Neural cell (in vitro differentiated cells): Measurements from ENCODE around the gene RAD51B. TPM values are rescaled to one million over a fixed set of nuclear protein-coding genes. Genes with fewer than 3 reads are reported as not detected.

ENCODE experiments used
- H2AFZ ChIP-seq: fragments of 200-600, 300-800 bp; sonication (generic), shearing (Covaris generic); 2 replicates; pipeline ENCODE4 v1.6.0; 2014; ENCODE audit warnings: low read depth, mild to moderate bottlenecking, antibody characterized with exemption, low read length, moderate library complexity
- H3F3A ChIP-seq: fragments of 200-600 bp; shearing (Covaris generic); 2 replicates; pipeline ENCODE4 v1.6.1; 2016; ENCODE audit warnings: mild to moderate bottlenecking, moderate library complexity, mixed read lengths, antibody characterized with exemption, low read length; ENCODE audit not compliant: insufficient read depth, poor library complexity, severe bottlenecking
- H3K27ac ChIP-seq: fragments of 200-600, 300-800 bp; sonication (generic), shearing (Covaris generic); 2 replicates; pipeline ENCODE4 v1.5.1; 2014; ENCODE audit warnings: mild to moderate bottlenecking, low read length, moderate library complexity
- H3K27me3 ChIP-seq: fragments of 300-800, 200-600 bp; sonication (generic), shearing (Covaris generic); 2 replicates; pipeline ENCODE4 v1.6.0; 2014; ENCODE audit warnings: mild to moderate bottlenecking, low read depth, low read length, moderate library complexity; ENCODE audit not compliant: insufficient read depth
- H3K36me3 ChIP-seq: fragments of 300-800, 200-600 bp; sonication (generic), shearing (Covaris generic); 2 replicates; pipeline ENCODE4 v1.5.1; 2014; ENCODE audit warnings: mild to moderate bottlenecking, antibody characterized with exemption, low read length, moderate library complexity; ENCODE audit not compliant: insufficient read depth
- H3K4me2 ChIP-seq: fragments of 300-800, 200-600 bp; sonication (generic), shearing (Covaris generic); 2 replicates; pipeline ENCODE4 v1.6.0; 2014; ENCODE audit warnings: mild to moderate bottlenecking, low read length
- H3K4me3 ChIP-seq: fragments of 300-800, 200-600 bp; sonication (generic), shearing (Covaris generic); 2 replicates; pipeline ENCODE4 v1.5.1; 2014; ENCODE audit warnings: mild to moderate bottlenecking, low read length, moderate library complexity
- H3K79me2 ChIP-seq: fragments of 200-600 bp; shearing (Covaris generic); replicated peaks from 2 replicates; pipeline ENCODE4 v1.6.0; 2014; ENCODE audit warnings: mild to moderate bottlenecking, low read length, moderate library complexity; ENCODE audit not compliant: insufficient read depth
- H3K9ac ChIP-seq: fragments of 300-800, 200-600 bp; sonication (generic), shearing (Covaris generic); 2 replicates; pipeline ENCODE4 v1.6.1; 2016; ENCODE audit warnings: mild to moderate bottlenecking, low read length, mixed read lengths
- H3K9me2 ChIP-seq: fragments of 200-600 bp; shearing (Covaris generic); 2 replicates; pipeline ENCODE4 v1.6.1; 2016; ENCODE audit warnings: mild to moderate bottlenecking, low read length, mixed read lengths; ENCODE audit not compliant: insufficient read depth
- H3K9me3 ChIP-seq: fragments of 200-600, 300-800 bp; sonication (generic), shearing (Covaris generic); 2 replicates; pipeline ENCODE4 v1.6.1; 2016; ENCODE audit warnings: mild to moderate bottlenecking, mixed run types, low read length, moderate library complexity, mixed read lengths
- H4K20me1 ChIP-seq: fragments of 200-600 bp; shearing (Covaris generic); 2 replicates; pipeline ENCODE4 v1.6.1; 2016; ENCODE audit warnings: mild to moderate bottlenecking, mixed run types; ENCODE audit not compliant: insufficient read depth
- EP300 ChIP-seq: fragments of 450-650 bp; conservative IDR thresholded peaks from 2 replicates; pipeline ENCODE4 v1.6.1; 2014; ENCODE audit warnings: antibody characterized with exemption, mild to moderate bottlenecking, moderate library complexity; ENCODE audit not compliant: poor library complexity, severe bottlenecking
- EZH2 ChIP-seq: fragments of 200-600, 300-800 bp; shearing (Covaris generic), sonication (generic); IDR thresholded peaks from 2 replicates; pipeline ENCODE4 v1.6.1; 2014; ENCODE audit warnings: antibody characterized with exemption, low read length, borderline replicate concordance, mild to moderate bottlenecking; ENCODE audit not compliant: insufficient read depth, poor library complexity, severe bottlenecking
- MXI1 ChIP-seq: fragments of 450-650 bp; conservative IDR thresholded peaks from 2 replicates; pipeline ENCODE4 v1.6.1; 2014; ENCODE audit warnings: antibody characterized with exemption, mild to moderate bottlenecking; ENCODE audit not compliant: poor library complexity, severe bottlenecking
- POLR2AphosphoS5 ChIP-seq: IDR thresholded peaks from 2 replicates; pipeline ENCODE4 v1.6.1; 2012
- RAD21 ChIP-seq: fragments of 450-650 bp; conservative IDR thresholded peaks from 2 replicates; pipeline ENCODE4 v1.6.1; 2014; ENCODE audit warnings: antibody characterized with exemption, mild to moderate bottlenecking, moderate library complexity
- SMC3 ChIP-seq: fragments of 450-650 bp; conservative IDR thresholded peaks from 2 replicates; pipeline ENCODE4 v1.6.1; 2014; ENCODE audit warnings: antibody characterized with exemption, mild to moderate bottlenecking, moderate library complexity; ENCODE audit not compliant: poor library complexity
- TAF1 ChIP-seq: IDR thresholded peaks from 2 replicates; pipeline ENCODE4 v1.6.1; 2012; ENCODE audit warnings: low read depth
- polyA plus RNA-seq: library from polyadenylated mRNA; depleted of rRNA; stranded (reverse); fragments of >200 nt; gene quantifications from 2 replicates; pipeline ENCODE4 v1.2.3, GENCODE V29; 2014
- TF ChIP-seq, protein P1 (sequence below): fragments of 450-650 bp; IDR thresholded peaks from 2 replicates; pipeline ENCODE4 v1.5.1; 2014; ENCODE audit warnings: antibody characterized with exemption, mild to moderate bottlenecking, moderate library complexity; ENCODE audit not compliant: poor library complexity, severe bottlenecking
- TF ChIP-seq, protein P2 (sequence below): IDR thresholded peaks from 2 replicates; pipeline ENCODE4 v1.6.1; 2012; ENCODE audit warnings: borderline replicate concordance

Gene RAD51B
- polyA plus RNA-seq, 1 donor from 2014 or later: 3.1 TPM

DNA sequence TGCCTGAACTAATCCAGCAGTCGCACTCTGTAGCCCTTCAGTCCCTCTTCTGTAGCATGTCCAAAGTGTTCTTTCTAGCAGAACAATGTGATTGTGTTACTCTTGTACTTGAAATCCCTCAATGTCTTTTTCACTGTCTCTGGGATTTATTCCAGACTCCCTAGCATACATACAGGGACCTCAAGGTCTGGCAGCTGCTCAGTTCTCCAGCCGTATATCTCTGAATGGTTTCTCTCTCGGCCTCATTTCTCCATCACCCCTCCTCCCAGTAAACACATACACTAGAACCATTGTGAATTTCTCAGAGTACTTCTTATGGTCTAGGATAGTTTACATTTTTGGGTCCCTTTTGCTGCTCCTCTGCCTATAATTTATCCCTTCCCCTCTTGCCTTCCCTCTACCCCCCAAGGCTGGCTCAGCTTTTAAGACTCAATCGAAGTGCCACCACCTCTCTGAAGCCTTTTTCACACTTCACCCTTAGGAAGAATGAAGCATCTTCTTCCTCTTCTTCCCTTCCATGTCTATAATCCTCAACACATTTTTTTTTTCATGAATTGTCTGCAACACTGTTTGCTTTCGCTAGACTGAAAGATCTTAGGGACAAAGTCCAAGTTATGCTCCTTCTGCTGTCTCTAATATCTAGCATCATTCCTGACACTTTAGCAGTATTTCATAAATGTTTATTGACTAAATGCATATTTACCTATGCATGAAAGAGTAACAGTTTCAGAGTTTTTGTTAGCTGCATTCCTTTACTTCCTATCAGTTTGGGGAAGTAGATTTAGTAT is 527.2 kb downstream of the RAD51B start:
- Histone ChIP-seq H3K9me2 (no peaks in the 10 kb centered on the region), H3K4me2 (no peak overlapping the region), H3K4me3 (no peak overlapping the region), H3F3A (no peaks in the 10 kb centered on the region), H3K27me3 (no peaks in the 10 kb centered on the region), H3K36me3 (no peaks in the 10 kb centered on the region), H3K27ac (no peak overlapping the region), H2AFZ (no peak overlapping the region), H3K9me3 (no peaks in the 10 kb centered on the region), H3K9ac (no peak overlapping the region), H3K79me2 (no peaks in the 10 kb centered on the region), H4K20me1 (no peaks in the 10 kb centered on the region)
- TF ChIP-seq MXI1: no peak
- TF ChIP-seq, protein P1, sequence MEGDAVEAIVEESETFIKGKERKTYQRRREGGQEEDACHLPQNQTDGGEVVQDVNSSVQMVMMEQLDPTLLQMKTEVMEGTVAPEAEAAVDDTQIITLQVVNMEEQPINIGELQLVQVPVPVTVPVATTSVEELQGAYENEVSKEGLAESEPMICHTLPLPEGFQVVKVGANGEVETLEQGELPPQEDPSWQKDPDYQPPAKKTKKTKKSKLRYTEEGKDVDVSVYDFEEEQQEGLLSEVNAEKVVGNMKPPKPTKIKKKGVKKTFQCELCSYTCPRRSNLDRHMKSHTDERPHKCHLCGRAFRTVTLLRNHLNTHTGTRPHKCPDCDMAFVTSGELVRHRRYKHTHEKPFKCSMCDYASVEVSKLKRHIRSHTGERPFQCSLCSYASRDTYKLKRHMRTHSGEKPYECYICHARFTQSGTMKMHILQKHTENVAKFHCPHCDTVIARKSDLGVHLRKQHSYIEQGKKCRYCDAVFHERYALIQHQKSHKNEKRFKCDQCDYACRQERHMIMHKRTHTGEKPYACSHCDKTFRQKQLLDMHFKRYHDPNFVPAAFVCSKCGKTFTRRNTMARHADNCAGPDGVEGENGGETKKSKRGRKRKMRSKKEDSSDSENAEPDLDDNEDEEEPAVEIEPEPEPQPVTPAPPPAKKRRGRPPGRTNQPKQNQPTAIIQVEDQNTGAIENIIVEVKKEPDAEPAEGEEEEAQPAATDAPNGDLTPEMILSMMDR: no peak
- no peak for TF ChIP-seq EZH2
- no peak for TF ChIP-seq POLR2AphosphoS5
- TF ChIP-seq EP300: no peak
- TF ChIP-seq RAD21: no peak
- TF ChIP-seq TAF1: no peak
- TF ChIP-seq SMC3: no peak
- TF ChIP-seq, protein P2, sequence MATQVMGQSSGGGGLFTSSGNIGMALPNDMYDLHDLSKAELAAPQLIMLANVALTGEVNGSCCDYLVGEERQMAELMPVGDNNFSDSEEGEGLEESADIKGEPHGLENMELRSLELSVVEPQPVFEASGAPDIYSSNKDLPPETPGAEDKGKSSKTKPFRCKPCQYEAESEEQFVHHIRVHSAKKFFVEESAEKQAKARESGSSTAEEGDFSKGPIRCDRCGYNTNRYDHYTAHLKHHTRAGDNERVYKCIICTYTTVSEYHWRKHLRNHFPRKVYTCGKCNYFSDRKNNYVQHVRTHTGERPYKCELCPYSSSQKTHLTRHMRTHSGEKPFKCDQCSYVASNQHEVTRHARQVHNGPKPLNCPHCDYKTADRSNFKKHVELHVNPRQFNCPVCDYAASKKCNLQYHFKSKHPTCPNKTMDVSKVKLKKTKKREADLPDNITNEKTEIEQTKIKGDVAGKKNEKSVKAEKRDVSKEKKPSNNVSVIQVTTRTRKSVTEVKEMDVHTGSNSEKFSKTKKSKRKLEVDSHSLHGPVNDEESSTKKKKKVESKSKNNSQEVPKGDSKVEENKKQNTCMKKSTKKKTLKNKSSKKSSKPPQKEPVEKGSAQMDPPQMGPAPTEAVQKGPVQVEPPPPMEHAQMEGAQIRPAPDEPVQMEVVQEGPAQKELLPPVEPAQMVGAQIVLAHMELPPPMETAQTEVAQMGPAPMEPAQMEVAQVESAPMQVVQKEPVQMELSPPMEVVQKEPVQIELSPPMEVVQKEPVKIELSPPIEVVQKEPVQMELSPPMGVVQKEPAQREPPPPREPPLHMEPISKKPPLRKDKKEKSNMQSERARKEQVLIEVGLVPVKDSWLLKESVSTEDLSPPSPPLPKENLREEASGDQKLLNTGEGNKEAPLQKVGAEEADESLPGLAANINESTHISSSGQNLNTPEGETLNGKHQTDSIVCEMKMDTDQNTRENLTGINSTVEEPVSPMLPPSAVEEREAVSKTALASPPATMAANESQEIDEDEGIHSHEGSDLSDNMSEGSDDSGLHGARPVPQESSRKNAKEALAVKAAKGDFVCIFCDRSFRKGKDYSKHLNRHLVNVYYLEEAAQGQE: no peak

DNA sequence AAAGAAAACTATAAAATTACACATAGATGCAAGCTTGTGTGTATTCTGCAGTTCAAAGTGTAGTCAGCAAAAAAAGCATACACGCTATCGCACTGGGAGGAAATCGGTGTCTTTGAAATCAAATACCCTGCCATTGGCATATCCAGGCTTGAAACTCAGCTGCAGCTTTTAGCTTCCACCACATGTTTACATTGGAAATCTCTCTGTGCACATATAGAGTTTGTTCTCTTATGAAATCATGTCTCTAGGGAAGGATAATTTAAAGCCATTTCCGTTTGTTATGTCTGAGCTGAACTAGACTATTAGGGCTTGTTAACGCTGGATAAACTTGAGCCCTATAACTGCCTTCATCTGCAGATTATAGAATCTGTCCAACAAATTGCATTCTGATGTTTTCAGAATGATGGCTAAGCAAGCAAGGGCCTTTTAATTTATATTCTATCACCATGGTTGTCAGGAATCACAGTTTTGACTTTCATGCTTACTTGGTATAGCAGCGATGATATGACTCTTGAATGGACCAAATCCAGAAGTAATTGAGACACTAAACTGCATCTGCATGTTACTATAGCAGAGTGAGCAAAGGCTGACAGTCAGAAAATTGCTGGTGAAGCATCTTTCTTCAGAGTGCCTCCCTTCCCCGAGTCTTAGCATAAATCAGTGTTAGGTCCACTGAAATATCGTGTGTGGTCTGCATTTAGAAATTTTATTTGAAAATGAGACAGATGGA is 530.5 kb downstream of the RAD51B start:
- no peak overlapping the region for H3K27ac ChIP-seq
- no peak overlapping the region for H3K4me2 ChIP-seq
- no peaks in the 10 kb centered on the region for H3K27me3 ChIP-seq

More for the DNA sequence above, 530.5 kb downstream of the RAD51B start:
- no peaks in the 10 kb centered on the region for H3K79me2 ChIP-seq
- H3K4me3 ChIP-seq: no peak overlapping the region
- H3K9ac ChIP-seq: no peak overlapping the region
- H3K9me3 ChIP-seq: no peaks in the 10 kb centered on the region
- no peaks in the 10 kb centered on the region for H3K9me2 ChIP-seq
- H4K20me1 ChIP-seq: no peaks in the 10 kb centered on the region
- H3K36me3 ChIP-seq: no peaks in the 10 kb centered on the region
- TF ChIP-seq EZH2 (no peak), POLR2AphosphoS5 (peak; percentile 36)
- no peak overlapping the region for H2AFZ ChIP-seq
- H3F3A ChIP-seq: no peaks in the 10 kb centered on the region
